NT2/D1 (cell line): ENCODE measurements around the gene LRAT.

Experiments used
- SUZ12 ChIP-seq: IDR thresholded peaks from 2 replicates; pipeline ENCODE4 v1.6.1; 2011; ENCODE audit not compliant: insufficient read length, insufficient read depth; ENCODE audit errors: extremely low read depth
- YY1 ChIP-seq: IDR thresholded peaks from 2 replicates; pipeline ENCODE4 v1.6.1; 2011; ENCODE audit not compliant: insufficient read length, insufficient read depth

DNA sequence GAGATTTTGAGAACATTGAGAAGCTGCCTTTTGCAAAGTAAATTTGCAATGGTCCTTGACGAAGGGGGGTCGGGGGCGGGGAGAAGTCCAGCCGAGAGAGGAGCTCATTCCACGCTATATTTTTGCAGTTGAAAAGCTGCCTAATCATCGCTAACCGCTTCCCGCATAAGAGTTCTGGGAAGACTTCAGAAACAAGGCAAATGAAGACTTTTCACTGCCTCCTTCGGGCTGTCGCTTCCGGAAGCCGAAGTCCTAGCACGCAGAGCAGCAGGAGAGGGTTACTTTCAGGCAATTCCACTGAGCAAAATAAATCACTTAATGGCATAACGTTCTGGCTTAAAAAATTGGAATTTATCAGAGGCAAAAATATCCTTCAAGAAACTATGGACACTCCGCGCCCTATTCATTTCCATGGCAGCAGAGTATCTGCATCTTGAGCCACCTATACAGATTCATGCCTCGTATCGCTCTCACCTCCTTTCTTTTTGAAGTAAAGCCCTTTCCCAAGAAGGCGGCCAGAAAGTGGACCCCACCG, 2.6 kb upstream of the LRAT start:
- TF ChIP-seq YY1 (no peak), SUZ12 (no peak)
